ENCODE measurements around the gene HLCS.

DNA sequence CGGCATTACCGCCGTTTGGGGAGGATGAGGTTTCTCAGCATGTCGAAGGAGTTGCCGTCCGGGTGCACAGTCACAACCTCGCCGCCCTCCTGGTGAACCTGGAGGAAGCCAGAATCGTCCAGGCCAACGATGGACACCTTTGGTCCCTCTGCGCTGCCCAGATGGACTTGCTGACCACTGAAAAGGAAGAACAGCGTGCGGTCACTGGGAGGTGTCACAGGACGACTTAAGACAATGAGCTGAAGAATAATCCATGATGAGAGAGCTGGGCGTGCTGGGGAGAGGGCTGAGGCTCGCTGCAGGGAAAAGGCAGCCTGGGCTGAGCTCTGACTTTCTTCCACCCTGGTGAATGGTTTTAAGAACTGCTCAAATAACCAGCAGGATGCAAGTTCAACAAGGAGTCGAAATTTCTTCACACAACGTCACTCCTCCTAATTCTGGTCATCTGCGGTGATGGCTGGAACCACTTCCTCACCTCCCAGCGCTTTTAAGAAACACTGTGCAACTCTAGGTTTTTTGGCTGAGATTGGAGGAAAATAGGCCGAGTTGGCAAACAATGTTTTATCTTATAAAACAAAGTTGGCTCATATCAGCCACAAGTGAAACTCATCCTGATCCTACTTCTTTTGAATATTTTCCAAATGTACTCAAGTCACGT lies 212.1 kb downstream of the HLCS start:
- TF ChIP-seq, protein P1, sequence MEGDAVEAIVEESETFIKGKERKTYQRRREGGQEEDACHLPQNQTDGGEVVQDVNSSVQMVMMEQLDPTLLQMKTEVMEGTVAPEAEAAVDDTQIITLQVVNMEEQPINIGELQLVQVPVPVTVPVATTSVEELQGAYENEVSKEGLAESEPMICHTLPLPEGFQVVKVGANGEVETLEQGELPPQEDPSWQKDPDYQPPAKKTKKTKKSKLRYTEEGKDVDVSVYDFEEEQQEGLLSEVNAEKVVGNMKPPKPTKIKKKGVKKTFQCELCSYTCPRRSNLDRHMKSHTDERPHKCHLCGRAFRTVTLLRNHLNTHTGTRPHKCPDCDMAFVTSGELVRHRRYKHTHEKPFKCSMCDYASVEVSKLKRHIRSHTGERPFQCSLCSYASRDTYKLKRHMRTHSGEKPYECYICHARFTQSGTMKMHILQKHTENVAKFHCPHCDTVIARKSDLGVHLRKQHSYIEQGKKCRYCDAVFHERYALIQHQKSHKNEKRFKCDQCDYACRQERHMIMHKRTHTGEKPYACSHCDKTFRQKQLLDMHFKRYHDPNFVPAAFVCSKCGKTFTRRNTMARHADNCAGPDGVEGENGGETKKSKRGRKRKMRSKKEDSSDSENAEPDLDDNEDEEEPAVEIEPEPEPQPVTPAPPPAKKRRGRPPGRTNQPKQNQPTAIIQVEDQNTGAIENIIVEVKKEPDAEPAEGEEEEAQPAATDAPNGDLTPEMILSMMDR (IDR thresholded peaks at IDR 0.05; ENCODE audit: insufficient read depth, low read length, poor library complexity, severe bottlenecking), result no peak
- no peak for TF ChIP-seq EZH2phosphoT487 (conservative IDR thresholded peaks at IDR 0.05; ENCODE audit: low read length)

All from SU-DHL-6 (cell line).